Tibial nerve (tissue), 4 donors: ENCODE data around the gene SKI. TPM values are rescaled to one million over a fixed set of nuclear protein-coding genes. Genes with fewer than 3 reads are reported as not detected.

Source experiments
- DNase-seq, 2 donors: peaks; one replicate each; pipeline ENCODE4 v3.0.0-alpha.2; 2019; ENCODE audit warnings: low spot score in 2 of 2
- H3K27ac ChIP-seq, 4 donors: fragments of 200-600 bp; sonication (generic) in 3 of 4; one replicate each; pipeline ENCODE4 v1.5.1; 2017 to 2019; ENCODE audit warnings: mild to moderate bottlenecking in 1 of 4
- H3K27me3 ChIP-seq, 2 donors: fragments of 200-600 bp; sonication (generic) in 1 of 2; one replicate each; pipeline versions ENCODE4 v1.5.1 to v1.6.0; 2017 to 2019
- H3K36me3 ChIP-seq, 3 donors: fragments of 200-600 bp; sonication (generic); one replicate each; pipeline ENCODE4 v1.5.1; 2018 to 2019
- H3K4me1 ChIP-seq, 4 donors: fragments of 200-600 bp; sonication (generic) in 3 of 4; one replicate each; pipeline ENCODE4 v1.5.1; 2017 to 2019
- H3K4me3 ChIP-seq, 4 donors: fragments of 200-600 bp; sonication (generic) in 3 of 4; one replicate each; pipeline ENCODE4 v1.5.1; 2017 to 2019; ENCODE audit warnings: mild to moderate bottlenecking in 1 of 4, moderate library complexity in 1 of 4
- H3K9me3 ChIP-seq, 4 donors: fragments of 200-600 bp; sonication (generic) in 3 of 4; one replicate each; pipeline ENCODE4 v1.5.1; 2017 to 2019
- CTCF ChIP-seq, 5 experiments: fragments of 200-600 bp in 3 of 5; fragments of 450-650 bp in 2 of 5; sonication (generic) in 3 of 5; IDR thresholded peaks; one replicate each; pipeline ENCODE4 v1.5.1; 2016 to 2019; ENCODE audit warnings: antibody characterized with exemption in 5 of 5, mild to moderate bottlenecking in 3 of 5, moderate library complexity in 2 of 5
- EP300 ChIP-seq, 2 donors: sonication (generic); formaldehyde crosslinking; IDR thresholded peaks; one replicate each; pipeline ENCODE4 v1.6.1; 2017; ENCODE audit warnings: antibody characterized with exemption in 2 of 2, mild to moderate bottlenecking in 1 of 2
- POLR2A ChIP-seq, 2 donors: fragments of 450-650 bp; IDR thresholded peaks; one replicate each; pipeline ENCODE4 v1.6.1; 2017; ENCODE audit warnings: antibody characterized with exemption in 2 of 2, mild to moderate bottlenecking in 2 of 2, moderate library complexity in 2 of 2
- WGBS, 2 donors: methylation state at CpG; one replicate each; pipeline ENCODE4 v1.1.5; 2018; 5-methylcytosine and 5-hydroxymethylcytosine counted together
- total RNA-seq, 4 donors: library from RNA; depleted of rRNA; stranded (reverse); fragments of >200 nt; gene quantifications; one replicate each; pipeline ENCODE4 v1.1.0, GENCODE V29; 2016

The SKI gene
- total RNA-seq, 4 donors from 2014 or later, result 62.8 to 100 (median 72.2) TPM

- no peaks in the 10 kb centered on the region for H3K9me3 ChIP-seq
- H3K4me3 ChIP-seq, result no peak overlapping the region
- no peak for DNase-seq
- peak overlapping the region in 3 of 4 donors; percentile 10 to 61 (median 61) for H3K27ac ChIP-seq
- TF ChIP-seq CTCF (IDR thresholded peaks at IDR 0.05) (no peak), POLR2A (IDR thresholded peaks at IDR 0.05) (no peak), EP300 (IDR thresholded peaks at IDR 0.05) (no peak)
- peaks cover 0 to 4% (median 0%) of the 10 kb centered on the region in 3 donors for H3K36me3 ChIP-seq
- no peaks in the 10 kb centered on the region for H3K27me3 ChIP-seq
- peaks cover 4 to 73% (median 40%) of the 10 kb centered on the region in 4 donors for H3K4me1 ChIP-seq
- WGBS, 2 donors, result 63 to 90% methylated on average over 7 to 19 of the region's 21 CpGs
Measured at GRCh38 chr1:2283371-2283990, 55.4 kb downstream of the SKI start.

- no peaks in the 10 kb centered on the region for H3K27me3 ChIP-seq
- H3K9me3 ChIP-seq, result no peaks in the 10 kb centered on the region
- peak overlapping the region in 3 of 4 donors; percentile 37 to 61 (median 61) for H3K27ac ChIP-seq
- H3K4me3 ChIP-seq, result no peak overlapping the region
- H3K4me1 ChIP-seq, result peaks cover 4 to 73% (median 39%) of the 10 kb centered on the region in 4 donors
- no peak for DNase-seq
- peaks cover 0 to 4% (median 0%) of the 10 kb centered on the region in 3 donors for H3K36me3 ChIP-seq
- WGBS, 2 donors, result 68 to 71% methylated on average over 19 to 25 of the region's 27 CpGs
- no peak for TF ChIP-seq POLR2A (IDR thresholded peaks at IDR 0.05)
- no peak for TF ChIP-seq EP300 (IDR thresholded peaks at IDR 0.05)
- TF ChIP-seq CTCF (IDR thresholded peaks at IDR 0.05), result no peak
Measured at GRCh38 chr1:2283991-2284895, 56.1 kb downstream of the SKI start.

DNA sequence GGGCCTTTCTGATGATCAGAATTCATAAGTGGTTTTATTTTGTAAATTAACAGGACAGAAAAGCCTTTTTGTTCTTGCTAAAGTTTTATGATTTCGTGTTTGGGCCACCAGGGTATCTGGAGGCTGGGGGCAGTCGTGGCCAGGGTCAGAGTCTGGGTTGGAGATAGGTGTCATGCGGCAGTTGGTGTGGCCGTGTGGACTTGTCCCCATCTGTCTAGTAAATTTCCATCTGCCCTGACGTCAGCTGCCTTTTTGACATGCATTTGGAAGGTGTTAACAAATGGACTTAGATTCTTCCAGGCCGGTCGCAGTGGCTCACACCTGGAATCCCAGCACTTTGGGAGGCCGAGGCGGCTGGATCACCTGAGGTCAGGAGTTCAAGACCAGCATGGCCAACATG is 56.8 kb downstream of the SKI start:
- 85 to 88% methylated on average over 9 of the region's 9 CpGs for WGBS, 2 donors

GRCh38 chr1:2286923-2287322 is 58.8 kb downstream of the SKI start:
- peaks cover 4 to 92% (median 55%) of the 10 kb centered on the region in 4 donors for H3K4me1 ChIP-seq
- no peak for TF ChIP-seq EP300 (IDR thresholded peaks at IDR 0.05)
- no peak for TF ChIP-seq POLR2A (IDR thresholded peaks at IDR 0.05)
- TF ChIP-seq CTCF (IDR thresholded peaks at IDR 0.05), result no peak
- H3K36me3 ChIP-seq, result peaks cover 0 to 4% (median 0%) of the 10 kb centered on the region in 3 donors
- WGBS, 2 donors, result 81 to 84% methylated on average over 15 of the region's 15 CpGs
- H3K27ac ChIP-seq, result no peak overlapping the region
- no peaks in the 10 kb centered on the region for H3K9me3 ChIP-seq
- DNase-seq, result no peak
- H3K4me3 ChIP-seq, result no peak overlapping the region
- H3K27me3 ChIP-seq, result no peaks in the 10 kb centered on the region

More for the DNA sequence above, 56.8 kb downstream of the SKI start:
- H3K4me1 ChIP-seq, result peaks cover 3 to 73% (median 39%) of the 10 kb centered on the region in 4 donors
- no peak for DNase-seq
- no peaks in the 10 kb centered on the region for H3K27me3 ChIP-seq
- TF ChIP-seq EP300 (IDR thresholded peaks at IDR 0.05) (no peak), CTCF (IDR thresholded peaks at IDR 0.05) (no peak), POLR2A (IDR thresholded peaks at IDR 0.05) (no peak)
- H3K36me3 ChIP-seq, result peaks cover 0 to 4% (median 0%) of the 10 kb centered on the region in 3 donors
- no peak overlapping the region for H3K4me3 ChIP-seq
- H3K27ac ChIP-seq, result peak overlapping the region in 3 of 4 donors; percentile 37 to 61 (median 49)
- H3K9me3 ChIP-seq, result no peaks in the 10 kb centered on the region
